HG03135 (cell line): ENCODE results near the gene SEC24C.
"Not testable (repeated sequence)": the region's sequence is repeated elsewhere in the genome, so short reads cannot be mapped to it uniquely, and the experiment has no call there.

ENCODE experiments used
- ATAC-seq: cut with Tn5 transposase; IDR thresholded peaks from one replicate; pipeline ENCODE4 v1.9.1; 2021; ENCODE audit warnings: mild to moderate bottlenecking, moderate library complexity; ENCODE audit not compliant: unreplicated experiment

The SEC24C gene

GRCh38 chr10:73771722-73772280, 27.6 kb downstream of the SEC24C start:
- no peak for ATAC-seq

- ATAC-seq: peak; percentile 49
These were observed 28.3 kb downstream of the SEC24C start for GRCh38 chr10:73772281-73773151.

- peak; percentile 3 for ATAC-seq
These were observed 29.1 kb downstream of the SEC24C start for GRCh38 chr10:73773152-73773879.

- ATAC-seq: no peak
These were observed 30.5 kb downstream of the SEC24C start for GRCh38 chr10:73774637-73775036.

GRCh38 chr10:73779018-73779417, 34.8 kb downstream of the SEC24C start:
- ATAC-seq: no peak

GRCh38 chr10:73779539-73780197, 35.5 kb downstream of the SEC24C start:
- no peak for ATAC-seq

GRCh38 chr10:73780301-73780700, 36.1 kb downstream of the SEC24C start:
- ATAC-seq: no peak

GRCh38 chr10:73780966-73781365, 36.8 kb downstream of the SEC24C start:
- no peak for ATAC-seq

- no peak for ATAC-seq
These were observed 37.3 kb downstream of the SEC24C start for GRCh38 chr10:73781548-73781878.

- ATAC-seq: peak; percentile 58
These were observed 37.9 kb downstream of the SEC24C start, which contains the start of gene CHCHD1 for GRCh38 chr10:73781879-73782748. CHCHD1 (plus strand) TSS chr10:73782048; CDS start chr10:73782076, 28 bp downstream.

GRCh38 chr10:73782749-73783085, 38.5 kb downstream of the SEC24C start:
- no peak for ATAC-seq

GRCh38 chr10:73785211-73785720, 41.1 kb downstream of the SEC24C start, which contains the start of gene ZSWIM8:
ZSWIM8 (plus strand) TSS chr10:73785606; CDS start chr10:73785879, 273 bp downstream.
- ATAC-seq: peak; percentile 76

GRCh38 chr10:73785721-73786511, 41.7 kb downstream of the SEC24C start:
- peak; percentile 12 for ATAC-seq

GRCh38 chr10:73786512-73786885, 42.3 kb downstream of the SEC24C start:
- ATAC-seq: no peak

- ATAC-seq: not testable (repeated sequence)
These were observed 43.0 kb downstream of the SEC24C start for GRCh38 chr10:73787031-73787800.

- no peak for ATAC-seq
These were observed 44.9 kb downstream of the SEC24C start for GRCh38 chr10:73788864-73789658.

GRCh38 chr10:73789659-73790055, 45.5 kb downstream of the SEC24C start:
- no peak for ATAC-seq
